MCF 10A (cell line): ENCODE measurements around the gene ZNF296. TPM values are rescaled to one million over a fixed set of nuclear protein-coding genes. Genes with fewer than 3 reads are reported as not detected.

ENCODE experiments used
- BruUV-seq: library from RNA; stranded (reverse); fragments of 400-500 nt; replicated peaks from 2 replicates; lab custom pipeline; 2021; lab: Mats Ljungman, UMichigan
- CTCF ChIA-PET: fragments of 300-600 bp; sonication (Branson Sonifier 250); formaldehyde crosslinking; extraction: SDS; loops from one replicate; lab custom pipeline; 2021; ENCODE audit warnings: antibody characterized with exemption, inconsistent platforms; lab: Yijun Ruan, JAX
- POLR2A ChIA-PET: fragments of 300-600, 350-650 bp; sonication (Branson Sonifier 250); formaldehyde crosslinking; extraction: SDS; loops from one replicate; lab custom pipeline; 2020; ENCODE audit warnings: antibody characterized with exemption, inconsistent platforms; lab: Yijun Ruan, JAX
- DNase-seq: peaks from one replicate; pipeline ENCODE4 v3.0.0-alpha.2; 2018; ENCODE audit not compliant: unreplicated experiment
- H3K27ac Mint-ChIP-seq: one replicate; pipeline ENCODE4 v1.8.0; 2022; ENCODE audit warnings: mild to moderate bottlenecking, low read depth, mixed read lengths; ENCODE audit not compliant: unreplicated experiment
- H3K27me3 Mint-ChIP-seq: one replicate; pipeline ENCODE4 v1.8.0; 2022; ENCODE audit warnings: mixed read lengths; ENCODE audit not compliant: insufficient read depth, unreplicated experiment
- H3K36me3 Mint-ChIP-seq: one replicate; pipeline ENCODE4 v1.8.0; 2022; ENCODE audit warnings: mild to moderate bottlenecking, moderate library complexity, mixed read lengths; ENCODE audit not compliant: insufficient read depth, unreplicated experiment
- H3K4me1 Mint-ChIP-seq: one replicate; pipeline ENCODE4 v1.8.0; 2022; ENCODE audit warnings: mixed read lengths; ENCODE audit not compliant: insufficient read depth, unreplicated experiment
- H3K4me3 Mint-ChIP-seq: one replicate; pipeline ENCODE4 v1.8.0; 2022; ENCODE audit warnings: mild to moderate bottlenecking, moderate library complexity, mixed read lengths; ENCODE audit not compliant: unreplicated experiment
- H3K9me3 Mint-ChIP-seq: one replicate; pipeline ENCODE4 v1.8.0; 2022; ENCODE audit warnings: mixed read lengths; ENCODE audit not compliant: unreplicated experiment
- intact Hi-C: fragments of 100-400 bp; cut with micrococcal nuclease; formaldehyde crosslinking; loops from 2 replicates; pipeline ENCODE4 v1.14.1; 2022
- total RNA-seq: library from RNA; stranded (reverse); gene quantifications from 2 replicates; pipeline ENCODE4 v1.2.3, GENCODE V29; 2022
- TF ChIP-seq, protein P1 (sequence below): fragments of 200-600 bp; IDR thresholded peaks from one replicate; pipeline ENCODE4 v1.8.0; 2022; ENCODE audit warnings: antibody characterized with exemption, mild to moderate bottlenecking; ENCODE audit not compliant: unreplicated experiment

The ZNF296 gene
- total RNA-seq, 1 experiment from 2014 or later = 2.7 TPM

DNA sequence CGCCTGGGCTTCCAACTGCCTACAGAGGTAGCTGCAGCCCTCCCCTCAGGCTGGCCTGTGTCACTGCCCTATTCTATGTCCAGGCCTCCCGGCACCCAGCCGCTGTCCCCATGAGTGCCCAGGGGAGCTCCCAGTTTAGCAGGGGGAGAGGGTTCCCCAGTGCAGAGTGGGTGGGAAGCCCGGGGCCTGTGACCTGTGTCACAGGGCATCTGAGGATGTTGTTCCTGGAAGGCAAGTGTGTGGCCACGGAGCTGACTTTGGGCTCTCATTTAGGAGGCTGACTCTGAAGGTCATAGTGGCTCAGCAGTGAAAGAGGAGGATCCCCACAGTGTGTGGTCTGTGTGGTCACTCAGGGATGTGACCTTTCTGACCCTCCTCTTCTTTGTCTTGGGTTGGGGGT, 41.8 kb upstream of the ZNF296 start:
- Mint-ChIP-seq H3K27me3 (no peaks in the 10 kb centered on the region), H3K9me3 (no peaks in the 10 kb centered on the region), H3K4me3 (no peak overlapping the region), H3K27ac (no peak overlapping the region), H3K4me1 (no peaks in the 10 kb centered on the region), H3K36me3 (no peaks in the 10 kb centered on the region)
- TF ChIP-seq, protein P1, sequence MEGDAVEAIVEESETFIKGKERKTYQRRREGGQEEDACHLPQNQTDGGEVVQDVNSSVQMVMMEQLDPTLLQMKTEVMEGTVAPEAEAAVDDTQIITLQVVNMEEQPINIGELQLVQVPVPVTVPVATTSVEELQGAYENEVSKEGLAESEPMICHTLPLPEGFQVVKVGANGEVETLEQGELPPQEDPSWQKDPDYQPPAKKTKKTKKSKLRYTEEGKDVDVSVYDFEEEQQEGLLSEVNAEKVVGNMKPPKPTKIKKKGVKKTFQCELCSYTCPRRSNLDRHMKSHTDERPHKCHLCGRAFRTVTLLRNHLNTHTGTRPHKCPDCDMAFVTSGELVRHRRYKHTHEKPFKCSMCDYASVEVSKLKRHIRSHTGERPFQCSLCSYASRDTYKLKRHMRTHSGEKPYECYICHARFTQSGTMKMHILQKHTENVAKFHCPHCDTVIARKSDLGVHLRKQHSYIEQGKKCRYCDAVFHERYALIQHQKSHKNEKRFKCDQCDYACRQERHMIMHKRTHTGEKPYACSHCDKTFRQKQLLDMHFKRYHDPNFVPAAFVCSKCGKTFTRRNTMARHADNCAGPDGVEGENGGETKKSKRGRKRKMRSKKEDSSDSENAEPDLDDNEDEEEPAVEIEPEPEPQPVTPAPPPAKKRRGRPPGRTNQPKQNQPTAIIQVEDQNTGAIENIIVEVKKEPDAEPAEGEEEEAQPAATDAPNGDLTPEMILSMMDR = no peak
- no TSS peak for BruUV-seq
- POLR2A ChIA-PET = interaction anchor here (0.6 kb wide), 1 partner anchor 20 kb away, joined by 3 read pairs; no protein-coding TSS in a partner anchor
- CTCF ChIA-PET = no interaction called here
- no peak for DNase-seq
- intact Hi-C loops = no loop called here

DNA sequence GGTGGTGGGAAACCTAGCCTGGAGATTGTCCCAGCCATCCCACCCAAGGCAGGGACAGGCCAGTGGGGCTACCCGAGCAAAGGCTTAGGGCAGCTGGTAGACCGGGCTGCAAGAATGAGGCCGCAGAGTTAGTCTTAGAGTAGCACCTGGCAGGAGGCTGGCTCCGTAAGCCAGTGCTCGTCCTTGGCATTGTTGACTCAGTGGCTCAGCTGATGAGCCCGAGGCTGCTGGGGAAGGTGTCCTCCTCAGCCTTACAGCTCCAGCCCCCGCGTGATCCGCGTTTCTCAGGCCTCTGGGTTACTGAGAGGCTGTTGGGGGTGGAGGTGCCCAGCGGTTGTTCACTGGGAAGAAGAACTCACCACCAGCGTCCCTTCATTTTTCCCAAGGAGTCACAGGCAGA, 41.4 kb upstream of the ZNF296 start:
- H3K9me3 Mint-ChIP-seq = no peaks in the 10 kb centered on the region
- H3K27me3 Mint-ChIP-seq = no peaks in the 10 kb centered on the region
- intact Hi-C loops = no loop called here
- no peak for DNase-seq
- CTCF ChIA-PET = no interaction called here
- no peak overlapping the region for H3K4me3 Mint-ChIP-seq
- no TSS peak for BruUV-seq
- no peak overlapping the region for H3K27ac Mint-ChIP-seq
- TF ChIP-seq, protein P1 = no peak
- H3K36me3 Mint-ChIP-seq = no peaks in the 10 kb centered on the region
- no peaks in the 10 kb centered on the region for H3K4me1 Mint-ChIP-seq
- POLR2A ChIA-PET = interaction anchor here (0.6 to 0.7 kb wide), 2 partner anchors 19 to 179 kb away, joined by 3 read pairs; no protein-coding TSS in a partner anchor

DNA sequence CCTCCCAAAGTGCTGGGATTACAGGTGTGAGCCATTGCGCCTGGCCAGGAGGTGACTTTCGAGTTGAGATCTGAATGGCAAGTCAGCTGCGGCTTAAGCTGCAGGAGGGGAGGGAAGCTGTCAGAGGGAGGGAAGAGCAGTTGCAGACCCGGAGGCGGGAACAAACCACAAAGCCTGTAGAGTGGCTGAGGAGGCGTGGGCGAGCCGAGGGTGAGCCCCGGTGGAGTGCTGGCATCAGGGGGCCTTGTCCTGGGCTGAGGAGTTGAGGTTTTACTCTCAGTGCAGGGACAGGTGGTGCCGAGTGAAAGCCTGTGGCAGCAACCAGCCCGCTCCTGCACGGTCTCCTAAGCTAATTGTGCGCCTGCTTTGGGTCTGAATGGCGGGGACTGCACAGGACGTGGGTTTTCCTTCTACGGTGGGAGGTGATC, 40.9 kb upstream of the ZNF296 start:
- Mint-ChIP-seq H3K27ac (no peak overlapping the region), H3K9me3 (no peaks in the 10 kb centered on the region), H3K4me1 (no peaks in the 10 kb centered on the region), H3K4me3 (no peak overlapping the region), H3K36me3 (no peaks in the 10 kb centered on the region), H3K27me3 (no peaks in the 10 kb centered on the region)
- POLR2A ChIA-PET = interaction anchor here (0.7 kb wide), 1 partner anchor 180 kb away, joined by 3 read pairs; no protein-coding TSS in a partner anchor
- DNase-seq = no peak
- TF ChIP-seq, protein P1 = no peak
- BruUV-seq = no TSS peak
- intact Hi-C loops = no loop called here
- CTCF ChIA-PET = no interaction called here

DNA sequence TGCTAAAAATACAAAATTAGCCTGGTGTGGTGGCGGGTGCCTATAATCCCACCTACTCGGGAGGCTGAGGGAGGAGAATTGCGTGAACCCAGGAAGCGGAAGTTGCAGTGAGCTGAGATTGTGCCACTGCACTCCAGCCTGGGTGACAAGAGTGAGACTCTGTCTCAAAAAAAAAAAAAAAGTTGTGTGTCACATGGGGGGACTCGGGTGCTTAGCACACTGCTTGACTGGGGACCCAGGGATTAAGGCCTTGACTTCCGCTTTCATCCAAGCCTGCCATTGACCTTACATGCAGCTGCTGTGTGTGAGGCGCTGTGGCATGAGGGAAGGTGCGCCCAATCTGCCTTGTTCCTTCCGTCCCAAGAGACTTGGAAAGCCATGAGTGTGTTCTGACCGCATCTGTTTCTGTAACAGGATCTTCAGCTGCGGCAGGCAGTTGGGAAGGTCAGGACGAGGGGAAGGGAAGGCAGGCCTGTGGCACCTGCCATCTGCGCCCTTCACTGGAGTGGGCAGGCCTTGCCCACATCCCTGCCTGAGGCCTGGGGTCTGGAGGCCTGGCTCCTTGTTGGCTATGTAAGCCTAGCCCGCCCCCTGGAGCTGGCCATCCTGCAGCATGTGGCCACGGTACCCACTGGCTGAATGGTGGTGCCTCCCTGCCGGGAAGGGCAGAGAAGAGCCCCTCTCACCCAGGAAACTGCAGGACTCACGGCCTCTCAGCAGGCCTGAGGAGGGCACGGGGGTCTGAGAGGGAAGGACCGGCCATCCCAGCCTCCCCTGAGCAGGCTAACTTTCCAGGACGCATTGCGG, 39.7 kb upstream of the ZNF296 start:
- H3K9me3 Mint-ChIP-seq = no peaks in the 10 kb centered on the region
- H3K4me1 Mint-ChIP-seq = no peaks in the 10 kb centered on the region
- ChIA-PET CTCF (interaction anchor here (0.6 to 1.1 kb wide), 2 partner anchors 71 to 228 kb away, joined by 3 to 4 read pairs; no protein-coding TSS in a partner anchor), POLR2A (no interaction called here)
- TF ChIP-seq, protein P1 = no peak
- intact Hi-C loops = no loop called here
- no TSS peak for BruUV-seq
- DNase-seq = no peak
- H3K4me3 Mint-ChIP-seq = no peak overlapping the region
- no peaks in the 10 kb centered on the region for H3K36me3 Mint-ChIP-seq
- no peak overlapping the region for H3K27ac Mint-ChIP-seq
- no peaks in the 10 kb centered on the region for H3K27me3 Mint-ChIP-seq
